Esophagus muscularis mucosa (tissue), 4 donors: ENCODE measurements around the gene PTPN20. TPM values are rescaled to one million over a fixed set of nuclear protein-coding genes. Genes with fewer than 3 reads are reported as not detected.

Experiments used
- DNase-seq: peaks from one replicate; pipeline ENCODE4 v3.0.0-alpha.2; 2017; ENCODE audit errors: extremely low spot score
- H3K27ac ChIP-seq, 4 donors: fragments of 200-600 bp; sonication (generic); replicated peaks in 1 of 4; 1 replicate in 3 of 4; 2 replicates in 1 of 4; pipeline ENCODE4 v1.5.1; 2016 to 2019; ENCODE audit warnings: mild to moderate bottlenecking in 1 of 4
- H3K27me3 ChIP-seq, 4 donors: fragments of 200-600 bp; sonication (generic); one replicate each; pipeline versions ENCODE4 v1.5.1 to v1.6.0; 2016 to 2019
- H3K36me3 ChIP-seq, 4 donors: fragments of 200-600 bp; sonication (generic); one replicate each; pipeline ENCODE4 v1.5.1; 2016 to 2019
- H3K4me1 ChIP-seq, 4 donors: fragments of 200-600 bp; sonication (generic); one replicate each; pipeline ENCODE4 v1.5.1; 2016 to 2019
- H3K4me3 ChIP-seq, 4 donors: fragments of 200-600 bp; sonication (generic); 1 replicate in 2 of 4; 2 replicates in 2 of 4; pipeline ENCODE4 v1.5.1; 2016 to 2019; ENCODE audit warnings: mild to moderate bottlenecking in 4 of 4, moderate library complexity in 1 of 4
- H3K9me3 ChIP-seq, 4 donors: fragments of 200-600 bp; sonication (generic); 1 replicate in 3 of 4; 2 replicates in 1 of 4; pipeline ENCODE4 v1.5.1; 2016 to 2019
- EP300 ChIP-seq: sonication (generic); formaldehyde crosslinking; IDR thresholded peaks from one replicate; pipeline ENCODE4 v1.6.1; 2017; ENCODE audit warnings: antibody characterized with exemption
- POLR2A ChIP-seq: fragments of 450-650 bp; IDR thresholded peaks from one replicate; pipeline ENCODE4 v1.6.1; 2017; ENCODE audit warnings: antibody characterized with exemption, moderate library complexity, mild to moderate bottlenecking, low read depth
- POLR2AphosphoS5 ChIP-seq, 2 donors: sonication (generic); formaldehyde crosslinking; IDR thresholded peaks; one replicate each; pipeline ENCODE4 v1.6.1; 2017; ENCODE audit warnings: antibody characterized with exemption in 2 of 2
- WGBS: methylation state at CpG from one replicate; pipeline ENCODE4 v1.1.5; 2018; 5-methylcytosine and 5-hydroxymethylcytosine counted together
- intact Hi-C: fragments of 100-400 bp; cut with DNase I; formaldehyde crosslinking; loops from one replicate; pipeline ENCODE4 v1.15.1; 2023
- total RNA-seq, 4 donors: library from RNA; depleted of rRNA; stranded (reverse); fragments of >200 nt; gene quantifications; one replicate each; pipeline versions ENCODE4 v1.1.0 to v1.2.1, GENCODE V29; 2016
- TF ChIP-seq, protein P1 (sequence below), 3 experiments: fragments of 200-600 bp in 2 of 3; fragments of 450-650 bp in 1 of 3; sonication (generic) in 2 of 3; IDR thresholded peaks; one replicate each; pipeline ENCODE4 v1.5.1; 2017 to 2019; ENCODE audit warnings: antibody characterized with exemption in 3 of 3, mild to moderate bottlenecking in 2 of 3, moderate library complexity in 1 of 3

Gene PTPN20
- total RNA-seq, 4 donors from 2014 or later: 2.3 to 3.0 (median 2.6) TPM

DNA sequence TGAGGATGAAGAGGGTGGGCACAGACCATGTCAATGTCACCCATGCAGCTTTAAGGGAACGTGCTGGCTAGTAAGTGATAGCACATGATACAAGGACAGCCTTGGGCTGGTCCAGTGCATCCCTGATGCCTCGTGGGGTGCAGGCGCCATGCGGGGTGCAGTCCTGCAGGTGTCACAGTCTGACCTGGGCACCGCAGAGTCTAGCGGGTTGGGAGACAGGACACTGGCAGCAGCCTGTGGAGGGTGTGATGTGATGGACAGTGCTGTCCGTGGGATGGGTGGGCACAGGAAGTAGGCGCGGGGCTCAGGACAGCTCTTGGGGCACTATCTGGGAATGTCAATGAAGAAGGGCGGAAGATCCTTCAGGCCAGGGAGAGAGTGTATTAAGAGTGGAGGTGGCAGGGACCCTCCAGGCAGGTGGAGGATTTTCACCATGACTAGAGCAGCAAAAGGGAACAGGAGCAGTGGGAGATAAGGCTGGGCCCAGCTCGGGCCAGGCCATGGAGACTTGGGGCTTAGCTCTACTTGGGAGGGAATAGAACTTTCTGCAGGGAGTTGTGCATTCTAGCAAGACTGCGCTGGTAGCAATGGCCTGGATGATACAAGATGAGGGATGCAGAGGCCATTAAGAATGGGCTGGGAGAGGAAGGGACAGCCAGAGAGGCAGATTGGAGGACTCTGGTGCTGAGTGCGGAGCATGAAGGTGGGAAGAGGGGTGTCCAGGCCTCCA, 122.5 kb downstream of the PTPN20 start:
- Histone ChIP-seq H3K36me3 (no peaks in the 10 kb centered on the region), H3K27ac (peak overlapping the region in 2 of 4 donors; percentile 6 to 14), H3K4me1 (peaks cover 0 to 12% (median 2%) of the 10 kb centered on the region in 4 donors), H3K9me3 (no peaks in the 10 kb centered on the region), H3K27me3 (no peaks in the 10 kb centered on the region), H3K4me3 (no peak overlapping the region)
- DNase-seq: no peak
- 94% methylated on average over 13 of the region's 13 CpGs for WGBS
- intact Hi-C loops: no loop called here
- TF ChIP-seq, protein P1, sequence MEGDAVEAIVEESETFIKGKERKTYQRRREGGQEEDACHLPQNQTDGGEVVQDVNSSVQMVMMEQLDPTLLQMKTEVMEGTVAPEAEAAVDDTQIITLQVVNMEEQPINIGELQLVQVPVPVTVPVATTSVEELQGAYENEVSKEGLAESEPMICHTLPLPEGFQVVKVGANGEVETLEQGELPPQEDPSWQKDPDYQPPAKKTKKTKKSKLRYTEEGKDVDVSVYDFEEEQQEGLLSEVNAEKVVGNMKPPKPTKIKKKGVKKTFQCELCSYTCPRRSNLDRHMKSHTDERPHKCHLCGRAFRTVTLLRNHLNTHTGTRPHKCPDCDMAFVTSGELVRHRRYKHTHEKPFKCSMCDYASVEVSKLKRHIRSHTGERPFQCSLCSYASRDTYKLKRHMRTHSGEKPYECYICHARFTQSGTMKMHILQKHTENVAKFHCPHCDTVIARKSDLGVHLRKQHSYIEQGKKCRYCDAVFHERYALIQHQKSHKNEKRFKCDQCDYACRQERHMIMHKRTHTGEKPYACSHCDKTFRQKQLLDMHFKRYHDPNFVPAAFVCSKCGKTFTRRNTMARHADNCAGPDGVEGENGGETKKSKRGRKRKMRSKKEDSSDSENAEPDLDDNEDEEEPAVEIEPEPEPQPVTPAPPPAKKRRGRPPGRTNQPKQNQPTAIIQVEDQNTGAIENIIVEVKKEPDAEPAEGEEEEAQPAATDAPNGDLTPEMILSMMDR (IDR thresholded peaks at IDR 0.05): no peak
- TF ChIP-seq POLR2AphosphoS5 (IDR thresholded peaks at IDR 0.05): no peak
- no peak for TF ChIP-seq EP300

GRCh38 chr10:47034441-47035051, 123.3 kb downstream of the PTPN20 start:
- TF ChIP-seq POLR2AphosphoS5 (IDR thresholded peaks at IDR 0.05) (no peak), POLR2A (no peak), EP300 (no peak)
- TF ChIP-seq, protein P1 (IDR thresholded peaks at IDR 0.05): no peak
- intact Hi-C loops: no loop called here
- Histone ChIP-seq H3K9me3 (no peaks in the 10 kb centered on the region), H3K4me3 (no peak overlapping the region), H3K4me1 (peaks cover 0 to 12% (median 2%) of the 10 kb centered on the region in 4 donors), H3K36me3 (no peaks in the 10 kb centered on the region), H3K27me3 (no peaks in the 10 kb centered on the region), H3K27ac (peak overlapping the region in 1 of 4 donors; percentile 14)
- no peak for DNase-seq
- WGBS: 65% methylated on average over 8 of the region's 9 CpGs

DNA sequence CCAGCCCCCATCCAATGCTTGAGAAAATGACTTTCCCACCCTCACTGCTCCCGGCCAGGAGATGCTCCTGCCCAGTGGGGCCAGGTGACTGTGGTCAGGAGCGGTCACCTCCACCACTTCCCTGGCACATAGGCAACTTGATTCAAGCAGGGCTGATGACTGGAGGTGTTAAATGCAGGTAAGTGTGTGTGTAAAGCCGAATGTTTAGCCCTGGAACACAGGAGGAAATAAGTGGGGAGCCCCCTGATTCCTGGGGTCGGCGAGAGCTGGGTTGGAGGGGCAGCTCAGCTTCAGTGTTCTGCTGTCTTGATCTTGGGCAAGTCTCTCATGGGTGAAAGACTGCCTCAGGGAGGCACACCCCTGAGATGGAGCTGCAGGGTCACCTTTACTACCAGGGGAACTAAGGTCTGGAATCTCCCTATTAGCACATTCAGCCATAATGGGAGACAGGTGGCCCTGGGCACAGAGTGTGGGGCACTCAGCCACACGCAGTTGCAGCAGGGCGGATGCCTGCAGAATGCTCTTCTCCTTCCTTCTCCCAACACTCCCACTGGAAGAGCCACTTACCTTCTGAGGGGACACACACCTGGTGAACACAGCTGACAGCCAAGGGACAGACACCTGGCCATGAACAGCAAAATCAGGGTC, 124.1 kb downstream of the PTPN20 start:
- WGBS: 89% methylated on average over 3 of the region's 7 CpGs
- DNase-seq: no peak
- intact Hi-C loops: no loop called here

DNA sequence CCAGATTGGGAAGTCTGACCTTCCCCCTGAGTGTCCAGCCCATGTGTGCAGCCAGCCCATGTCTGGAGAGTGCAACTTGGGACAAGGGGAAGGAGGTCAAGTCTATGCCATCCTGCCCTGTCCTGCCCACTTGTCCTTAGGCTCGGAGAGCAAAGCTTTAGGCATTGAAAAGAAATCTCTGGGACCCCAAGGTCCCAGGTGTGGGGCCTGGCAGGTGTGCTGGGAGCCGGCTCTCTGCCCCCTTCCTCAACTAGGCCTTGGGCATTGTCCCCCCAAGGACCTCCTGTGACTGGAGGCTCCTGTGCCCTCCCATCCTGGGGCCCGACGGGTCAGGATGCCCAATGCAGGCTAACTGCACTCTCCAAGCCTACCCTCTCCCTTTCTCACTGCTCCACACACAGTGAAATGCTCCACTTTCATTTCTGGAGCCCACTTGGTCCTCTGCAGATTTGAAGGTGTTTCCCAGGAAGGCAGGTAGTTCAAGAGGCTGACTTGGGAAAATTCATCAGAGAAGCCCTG, 124.7 kb downstream of the PTPN20 start:
- intact Hi-C loops: no loop called here
- no peak for DNase-seq
- WGBS: 100% methylated on average over 2 of the region's 4 CpGs

More for the DNA sequence above, 124.1 kb downstream of the PTPN20 start:
- TF ChIP-seq POLR2AphosphoS5 (IDR thresholded peaks at IDR 0.05) (no peak), EP300 (no peak), POLR2A (no peak)
- TF ChIP-seq, protein P1 (IDR thresholded peaks at IDR 0.05): no peak
- Histone ChIP-seq H3K27ac (no peak overlapping the region), H3K9me3 (no peaks in the 10 kb centered on the region), H3K27me3 (no peaks in the 10 kb centered on the region), H3K36me3 (no peaks in the 10 kb centered on the region), H3K4me1 (peaks cover 0 to 12% (median 2%) of the 10 kb centered on the region in 4 donors), H3K4me3 (no peak overlapping the region)

More for the DNA sequence above, 124.7 kb downstream of the PTPN20 start:
- no peak overlapping the region for H3K4me3 ChIP-seq
- peaks cover 0 to 12% (median 2%) of the 10 kb centered on the region in 4 donors for H3K4me1 ChIP-seq
- TF ChIP-seq EP300 (no peak), POLR2A (no peak), POLR2AphosphoS5 (IDR thresholded peaks at IDR 0.05) (no peak)
- TF ChIP-seq, protein P1 (IDR thresholded peaks at IDR 0.05): no peak
- no peaks in the 10 kb centered on the region for H3K9me3 ChIP-seq
- no peak overlapping the region for H3K27ac ChIP-seq
- H3K27me3 ChIP-seq: no peaks in the 10 kb centered on the region
- no peaks in the 10 kb centered on the region for H3K36me3 ChIP-seq
